ENCODE measurements around the gene ZNF417. TPM values are rescaled to one million over a fixed set of nuclear protein-coding genes. Genes with fewer than 3 reads are reported as not detected.
"Not testable (repeated sequence)": the region's sequence is repeated elsewhere in the genome, so short reads cannot be mapped to it uniquely, and the experiment has no call there.

ZNF417 gene
- total and polyA plus RNA-seq, 9 of the 15 experiments (the other 6 are each of a cell fraction or from before 2014, with no cell fraction given), result 0.35 to 7.2 (median 3.2) TPM

DNA sequence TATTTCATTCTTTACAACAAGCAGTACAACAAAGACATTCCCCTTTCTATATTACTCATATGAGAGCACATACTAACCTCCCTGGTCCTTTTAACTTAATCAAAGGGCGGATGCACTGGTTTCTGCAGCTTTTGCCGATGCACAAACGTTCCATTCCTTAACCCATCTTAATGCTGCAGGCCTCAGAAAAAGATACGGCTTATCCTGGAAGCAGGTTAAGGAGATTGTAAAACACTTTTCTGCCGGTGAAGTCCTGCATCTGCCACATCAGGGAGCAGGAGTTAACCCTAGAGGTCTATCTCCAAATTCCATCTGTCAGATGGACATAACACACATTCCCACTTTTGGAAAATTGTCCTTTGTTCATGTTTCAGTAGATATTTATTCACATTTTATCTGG lies 16.1 kb downstream of the ZNF417 start:
- Histone ChIP-seq H3K27ac (ENCODE audit: extremely low read depth, low read depth, low read length) (no peak overlapping the region), H3K36me3 (ENCODE audit: control insufficient read depth, insufficient read depth, low read length) (no peaks in the 10 kb centered on the region), H3K4me3 (no peak overlapping the region), H2AFZ (ENCODE audit: low read depth, low read length) (no peak overlapping the region), H3K4me1 (replicated peaks in 1 of 2; ENCODE audit: control insufficient read depth in 2 of 2, insufficient read depth in 2 of 2, low read length in 2 of 2) (no peaks in the 10 kb centered on the region), H3K79me2 (ENCODE audit: control insufficient read depth, insufficient read depth, low read length) (no peaks in the 10 kb centered on the region), H3K9ac (ENCODE audit: insufficient read depth in 1 of 2, low read depth in 2 of 2, low read length in 2 of 2) (no peak overlapping the region), H3K9me3 (replicated peaks; ENCODE audit: control insufficient read depth, insufficient read depth, low read depth, low read length) (no peaks in the 10 kb centered on the region), H3K4me2 (ENCODE audit: insufficient read depth, low read length) (no peak overlapping the region), H3K9me1 (ENCODE audit: control insufficient read depth, insufficient read depth, low read length) (no peaks in the 10 kb centered on the region), H3K27me3 (ENCODE audit: control insufficient read depth in 2 of 2, insufficient read depth in 2 of 2, low read length in 2 of 2) (no peaks in the 10 kb centered on the region), H4K20me1 (replicated peaks; ENCODE audit: control insufficient read depth, insufficient read depth, low read length) (no peaks in the 10 kb centered on the region)
- no TSS peak for BruUV-seq (replicated peaks)
- intact Hi-C loops (cut with micrococcal nuclease), result no loop called here
- in situ Hi-C loops (cut with MboI), result no loop called here
- WGBS (ENCODE audit: insufficient coverage, low coverage, missing lambda C conversion rate), result 10% methylated on average over 5 of the region's 5 CpGs
- ChIA-PET CTCF (ENCODE audit: low intra/inter-chr PET ratio) (no interaction called here), POLR2A (no interaction called here)
- FAIRE-seq, result no peak
- DNase-seq (ENCODE audit: extremely low read depth in 1 of 4, low spot score in 3 of 4), result peak in 2 of 4 experiments; percentile 15 to 27
- TF ChIP-seq CBFA2T3 (IDR thresholded peaks at IDR 0.05) (peak; percentile 44), SRSF9 (IDR thresholded peaks at IDR 0.05; ENCODE audit: borderline replicate concordance, low read depth, low read length) (no peak), HLTF (IDR thresholded peaks at IDR 0.05) (no peak), CBFA2T2 (conservative IDR thresholded peaks at IDR 0.05) (peak; percentile 11; the same call in 1 of the 2 replicates), TEAD4 (IDR thresholded peaks at IDR 0.05; ENCODE audit: low read length) (0 out of 2 replicates have a peak, but pooled peaks have one; percentile 12), TEAD4 (CRISPR knock-in tag; IDR thresholded peaks at IDR 0.05; ENCODE audit: borderline replicate concordance) (no peak)
- TF ChIP-seq, protein P1, sequence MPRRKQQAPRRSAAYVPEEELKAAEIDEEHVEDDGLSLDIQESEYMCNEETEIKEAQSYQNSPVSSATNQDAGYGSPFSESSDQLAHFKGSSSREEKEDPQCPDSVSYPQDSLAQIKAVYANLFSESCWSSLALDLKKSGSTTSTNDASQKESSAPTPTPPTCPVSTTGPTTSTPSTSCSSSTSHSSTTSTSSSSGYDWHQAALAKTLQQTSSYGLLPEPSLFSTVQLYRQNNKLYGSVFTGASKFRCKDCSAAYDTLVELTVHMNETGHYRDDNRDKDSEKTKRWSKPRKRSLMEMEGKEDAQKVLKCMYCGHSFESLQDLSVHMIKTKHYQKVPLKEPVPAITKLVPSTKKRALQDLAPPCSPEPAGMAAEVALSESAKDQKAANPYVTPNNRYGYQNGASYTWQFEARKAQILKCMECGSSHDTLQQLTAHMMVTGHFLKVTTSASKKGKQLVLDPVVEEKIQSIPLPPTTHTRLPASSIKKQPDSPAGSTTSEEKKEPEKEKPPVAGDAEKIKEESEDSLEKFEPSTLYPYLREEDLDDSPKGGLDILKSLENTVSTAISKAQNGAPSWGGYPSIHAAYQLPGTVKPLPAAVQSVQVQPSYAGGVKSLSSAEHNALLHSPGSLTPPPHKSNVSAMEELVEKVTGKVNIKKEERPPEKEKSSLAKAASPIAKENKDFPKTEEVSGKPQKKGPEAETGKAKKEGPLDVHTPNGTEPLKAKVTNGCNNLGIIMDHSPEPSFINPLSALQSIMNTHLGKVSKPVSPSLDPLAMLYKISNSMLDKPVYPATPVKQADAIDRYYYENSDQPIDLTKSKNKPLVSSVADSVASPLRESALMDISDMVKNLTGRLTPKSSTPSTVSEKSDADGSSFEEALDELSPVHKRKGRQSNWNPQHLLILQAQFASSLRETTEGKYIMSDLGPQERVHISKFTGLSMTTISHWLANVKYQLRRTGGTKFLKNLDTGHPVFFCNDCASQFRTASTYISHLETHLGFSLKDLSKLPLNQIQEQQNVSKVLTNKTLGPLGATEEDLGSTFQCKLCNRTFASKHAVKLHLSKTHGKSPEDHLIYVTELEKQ (CRISPR knock-in tag; IDR thresholded peaks at IDR 0.05), result no peak
- TF ChIP-seq, protein P2, sequence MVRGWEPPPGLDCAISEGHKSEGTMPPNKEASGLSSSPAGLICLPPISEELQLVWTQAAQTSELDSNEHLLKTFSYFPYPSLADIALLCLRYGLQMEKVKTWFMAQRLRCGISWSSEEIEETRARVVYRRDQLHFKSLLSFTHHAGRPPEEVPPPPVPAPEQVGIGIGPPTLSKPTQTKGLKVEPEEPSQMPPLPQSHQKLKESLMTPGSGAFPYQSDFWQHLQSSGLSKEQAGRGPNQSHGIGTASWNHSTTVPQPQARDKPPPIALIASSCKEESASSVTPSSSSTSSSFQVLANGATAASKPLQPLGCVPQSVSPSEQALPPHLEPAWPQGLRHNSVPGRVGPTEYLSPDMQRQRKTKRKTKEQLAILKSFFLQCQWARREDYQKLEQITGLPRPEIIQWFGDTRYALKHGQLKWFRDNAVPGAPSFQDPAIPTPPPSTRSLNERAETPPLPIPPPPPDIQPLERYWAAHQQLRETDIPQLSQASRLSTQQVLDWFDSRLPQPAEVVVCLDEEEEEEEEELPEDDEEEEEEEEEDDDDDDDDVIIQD (CRISPR knock-in tag; IDR thresholded peaks at IDR 0.05), result no peak
- TF ChIP-seq, protein P3, sequence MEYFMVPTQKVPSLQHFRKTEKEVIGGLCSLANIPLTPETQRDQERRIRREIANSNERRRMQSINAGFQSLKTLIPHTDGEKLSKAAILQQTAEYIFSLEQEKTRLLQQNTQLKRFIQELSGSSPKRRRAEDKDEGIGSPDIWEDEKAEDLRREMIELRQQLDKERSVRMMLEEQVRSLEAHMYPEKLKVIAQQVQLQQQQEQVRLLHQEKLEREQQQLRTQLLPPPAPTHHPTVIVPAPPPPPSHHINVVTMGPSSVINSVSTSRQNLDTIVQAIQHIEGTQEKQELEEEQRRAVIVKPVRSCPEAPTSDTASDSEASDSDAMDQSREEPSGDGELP (CRISPR knock-in tag; IDR thresholded peaks at IDR 0.05; ENCODE audit: borderline replicate concordance), result no peak
- TF ChIP-seq, protein P4, sequence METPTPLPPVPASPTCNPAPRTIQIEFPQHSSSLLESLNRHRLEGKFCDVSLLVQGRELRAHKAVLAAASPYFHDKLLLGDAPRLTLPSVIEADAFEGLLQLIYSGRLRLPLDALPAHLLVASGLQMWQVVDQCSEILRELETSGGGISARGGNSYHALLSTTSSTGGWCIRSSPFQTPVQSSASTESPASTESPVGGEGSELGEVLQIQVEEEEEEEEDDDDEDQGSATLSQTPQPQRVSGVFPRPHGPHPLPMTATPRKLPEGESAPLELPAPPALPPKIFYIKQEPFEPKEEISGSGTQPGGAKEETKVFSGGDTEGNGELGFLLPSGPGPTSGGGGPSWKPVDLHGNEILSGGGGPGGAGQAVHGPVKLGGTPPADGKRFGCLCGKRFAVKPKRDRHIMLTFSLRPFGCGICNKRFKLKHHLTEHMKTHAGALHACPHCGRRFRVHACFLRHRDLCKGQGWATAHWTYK (CRISPR knock-in tag; IDR thresholded peaks at IDR 0.05), result no peak
- ATAC-seq, result no peak

DNA sequence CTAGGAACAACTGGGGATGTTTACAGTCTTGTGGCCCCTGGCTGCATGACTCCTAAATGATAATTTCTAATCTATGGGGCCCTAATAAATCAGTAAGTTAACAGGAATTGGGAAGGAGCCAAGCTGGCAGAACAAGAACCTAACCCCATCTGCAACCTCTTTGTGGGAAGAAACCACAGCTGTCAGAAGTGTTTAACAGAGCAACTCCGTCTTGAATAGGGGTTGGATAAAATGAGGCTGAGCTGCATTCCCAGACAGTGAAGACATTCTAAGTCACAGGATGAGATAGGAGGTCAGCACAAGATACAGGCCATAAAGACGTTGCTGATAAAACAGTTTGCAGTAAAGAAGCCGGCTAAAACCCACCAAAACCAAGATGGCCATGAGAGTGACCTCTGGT lies 25.7 kb downstream of the ZNF417 start:
- intact Hi-C loops (cut with micrococcal nuclease); in situ Hi-C loops (cut with MboI); ATAC-seq; H3K27ac ChIP-seq (ENCODE audit: extremely low read depth, low read depth, low read length); H4K20me1 ChIP-seq (replicated peaks; ENCODE audit: control insufficient read depth, insufficient read depth, low read length); H3K4me1 ChIP-seq (replicated peaks in 1 of 2; ENCODE audit: control insufficient read depth in 2 of 2, insufficient read depth in 2 of 2, low read length in 2 of 2); BruUV-seq (replicated peaks); H3K79me2 ChIP-seq (ENCODE audit: control insufficient read depth, insufficient read depth, low read length); H3K4me3 ChIP-seq; CTCF ChIA-PET (ENCODE audit: low intra/inter-chr PET ratio); POLR2A ChIA-PET; H3K4me2 ChIP-seq (ENCODE audit: insufficient read depth, low read length); H3K36me3 ChIP-seq (ENCODE audit: control insufficient read depth, insufficient read depth, low read length); H3K9ac ChIP-seq (ENCODE audit: insufficient read depth in 1 of 2, low read depth in 2 of 2, low read length in 2 of 2); H3K27me3 ChIP-seq (ENCODE audit: control insufficient read depth in 2 of 2, insufficient read depth in 2 of 2, low read length in 2 of 2); DNase-seq (ENCODE audit: extremely low read depth in 1 of 4, low spot score in 3 of 4); FAIRE-seq; H2AFZ ChIP-seq (ENCODE audit: low read depth, low read length); H3K9me1 ChIP-seq (ENCODE audit: control insufficient read depth, insufficient read depth, low read length); H3K9me3 ChIP-seq (replicated peaks; ENCODE audit: control insufficient read depth, insufficient read depth, low read depth, low read length): not testable (repeated sequence)
- 0% methylated on average over 3 of the region's 3 CpGs for WGBS (ENCODE audit: insufficient coverage, low coverage, missing lambda C conversion rate)

All from K562 (cell line).